Gastrocnemius medialis (tissue), 4 donors: ENCODE results near the gene TSHZ1. TPM values are rescaled to one million over a fixed set of nuclear protein-coding genes. Genes with fewer than 3 reads are reported as not detected.

Experiments used
- ATAC-seq, 2 donors: fragments of 150-250 bp; one replicate each; pipeline ENCODE4 v1.9.1; 2016
- DNase-seq, 2 donors: peaks; one replicate each; pipeline ENCODE4 v3.0.0-alpha.2; 2019
- H3K27ac ChIP-seq, 4 donors: fragments of 200-600 bp; sonication (generic); 1 replicate in 1 of 4; 2 replicates in 3 of 4; pipeline ENCODE4 v1.5.1; 2016 to 2018; ENCODE audit warnings: mild to moderate bottlenecking in 2 of 4, moderate library complexity in 1 of 4
- H3K27me3 ChIP-seq, 3 donors: fragments of 200-600 bp; sonication (generic) in 2 of 3; 1 replicate in 1 of 3; 2 replicates in 2 of 3; pipeline versions ENCODE4 v1.5.1 to v1.6.0; 2016 to 2019; ENCODE audit warnings: mild to moderate bottlenecking in 1 of 3, moderate library complexity in 1 of 3
- H3K36me3 ChIP-seq, 2 donors: fragments of 200-600 bp; sonication (generic) in 1 of 2; one replicate each; pipeline ENCODE4 v1.5.1; 2017 to 2018
- H3K4me1 ChIP-seq, 2 donors: fragments of 200-600 bp; sonication (generic) in 1 of 2; one replicate each; pipeline ENCODE4 v1.5.1; 2016 to 2017; ENCODE audit warnings: mild to moderate bottlenecking in 2 of 2
- H3K4me3 ChIP-seq, 4 donors: fragments of 200-600 bp; sonication (generic) in 3 of 4; 1 replicate in 1 of 4; 2 replicates in 3 of 4; pipeline ENCODE4 v1.5.1; 2016 to 2019; ENCODE audit warnings: mild to moderate bottlenecking in 2 of 4
- H3K9me3 ChIP-seq, 3 donors: fragments of 200-600 bp; sonication (generic) in 2 of 3; 1 replicate in 1 of 3; 2 replicates in 2 of 3; pipeline ENCODE4 v1.5.1; 2016 to 2019
- CTCF ChIP-seq, 5 experiments: fragments of 450-650 bp in 3 of 5; fragments of 200-600 bp in 2 of 5; sonication (generic) in 2 of 5; IDR thresholded peaks in 4 of 5; conservative IDR thresholded peaks in 1 of 5; 1 replicate in 4 of 5; 2 replicates in 1 of 5; pipeline ENCODE4 v1.5.1; 2016 to 2019; ENCODE audit warnings: antibody characterized with exemption in 5 of 5, mild to moderate bottlenecking in 3 of 5, moderate library complexity in 3 of 5
- POLR2A ChIP-seq, 2 donors: fragments of 450-650 bp; IDR thresholded peaks; one replicate each; pipeline ENCODE4 v1.6.1; 2017; ENCODE audit warnings: antibody characterized with exemption in 2 of 2, mild to moderate bottlenecking in 2 of 2, moderate library complexity in 2 of 2
- in situ Hi-C, 4 donors: fragments of 200-750 bp; cut with MboI; loops; one replicate each; pipeline versions ENCODE4 v1.15.0 to v1.8.0; 2017; ENCODE audit warnings: low sequenced_read_pairs in 4 of 4
- intact Hi-C: fragments of 100-400 bp; cut with DNase I; formaldehyde crosslinking; loops from one replicate; pipeline ENCODE4 v1.15.1; 2023; ENCODE audit warnings: low total_unique reads
- total RNA-seq, 4 donors: library from RNA; depleted of rRNA; stranded (reverse); fragments of >200 nt; gene quantifications; one replicate each; pipeline versions ENCODE4 v1.1.0 to v1.2.3, GENCODE V29; 2016

TSHZ1 gene
- total RNA-seq, 4 donors from 2014 or later, result 5.9 to 7.9 (median 7.6) TPM

GRCh38 chr18:75297731-75298130 lies 87.1 kb downstream of the TSHZ1 start:
- in situ Hi-C loops (no loop called here), intact Hi-C loops (no loop called here)
- no peak for ATAC-seq

GRCh38 chr18:75304678-75305557 lies 94.3 kb downstream of the TSHZ1 start:
- Histone ChIP-seq H3K36me3 (no peaks in the 10 kb centered on the region), H3K27me3 (no peaks in the 10 kb centered on the region), H3K9me3 (no peaks in the 10 kb centered on the region), H3K4me1 (no peaks in the 10 kb centered on the region), H3K27ac (no peak overlapping the region), H3K4me3 (no peak overlapping the region)
- TF ChIP-seq CTCF (IDR thresholded peaks at IDR 0.05 in 4 of 5, conservative IDR thresholded peaks at IDR 0.05 in 1 of 5) (no peak), POLR2A (IDR thresholded peaks at IDR 0.05) (no peak)
- DNase-seq (no peak), ATAC-seq (no peak)
- intact Hi-C loops, result no loop called here
- in situ Hi-C loops, result no loop called here

More at GRCh38 chr18:75297731-75298130, 87.1 kb downstream of the TSHZ1 start:
- no peak for DNase-seq
- H3K27ac ChIP-seq, result no peak overlapping the region
- TF ChIP-seq CTCF (IDR thresholded peaks at IDR 0.05 in 4 of 5, conservative IDR thresholded peaks at IDR 0.05 in 1 of 5) (no peak), POLR2A (IDR thresholded peaks at IDR 0.05) (no peak)
- no peak overlapping the region for H3K4me3 ChIP-seq
- H3K4me1 ChIP-seq, result no peaks in the 10 kb centered on the region
- H3K36me3 ChIP-seq, result no peaks in the 10 kb centered on the region
- no peaks in the 10 kb centered on the region for H3K9me3 ChIP-seq
- H3K27me3 ChIP-seq, result no peaks in the 10 kb centered on the region

- no peaks in the 10 kb centered on the region for H3K4me1 ChIP-seq
- no peak overlapping the region for H3K27ac ChIP-seq
- TF ChIP-seq POLR2A (IDR thresholded peaks at IDR 0.05) (no peak), CTCF (IDR thresholded peaks at IDR 0.05 in 4 of 5, conservative IDR thresholded peaks at IDR 0.05 in 1 of 5) (no peak)
- intact Hi-C loops (no loop called here), in situ Hi-C loops (no loop called here)
- no peaks in the 10 kb centered on the region for H3K36me3 ChIP-seq
- no peaks in the 10 kb centered on the region for H3K9me3 ChIP-seq
- ATAC-seq (no peak), DNase-seq (no peak)
- H3K4me3 ChIP-seq, result no peak overlapping the region
- no peaks in the 10 kb centered on the region for H3K27me3 ChIP-seq
These were observed 95.4 kb downstream of the TSHZ1 start for GRCh38 chr18:75305984-75306383.

GRCh38 chr18:75307530-75307929 lies 96.9 kb downstream of the TSHZ1 start:
- ATAC-seq, result no peak
- Histone ChIP-seq H3K27me3 (no peaks in the 10 kb centered on the region), H3K4me3 (no peak overlapping the region), H3K27ac (no peak overlapping the region), H3K9me3 (no peaks in the 10 kb centered on the region), H3K36me3 (no peaks in the 10 kb centered on the region), H3K4me1 (no peaks in the 10 kb centered on the region)
- DNase-seq, result no peak
- intact Hi-C loops (no loop called here), in situ Hi-C loops (no loop called here)
- TF ChIP-seq CTCF (IDR thresholded peaks at IDR 0.05 in 4 of 5, conservative IDR thresholded peaks at IDR 0.05 in 1 of 5) (no peak), POLR2A (IDR thresholded peaks at IDR 0.05) (no peak)
